Transverse colon (tissue), 4 donors: ENCODE measurements around the gene CUL1. TPM values are rescaled to one million over a fixed set of nuclear protein-coding genes. Genes with fewer than 3 reads are reported as not detected.

Experiments
- DNase-seq: peaks from one replicate; pipeline ENCODE4 v3.0.0-alpha.2; 2019
- H3K27ac ChIP-seq, 4 donors: fragments of 200-600 bp; sonication (generic); 2 replicates each; pipeline ENCODE4 v1.5.1; 2016 to 2018; ENCODE audit warnings: inconsistent platforms in 4 of 4
- H3K27me3 ChIP-seq: fragments of 200-600 bp; sonication (generic); 2 replicates; pipeline ENCODE4 v1.5.1; 2017; ENCODE audit warnings: inconsistent platforms
- H3K36me3 ChIP-seq, 4 donors: fragments of 200-600 bp; sonication (generic); 2 replicates each; pipeline ENCODE4 v1.5.1; 2017 to 2019; ENCODE audit warnings: inconsistent platforms in 4 of 4
- H3K4me1 ChIP-seq, 4 donors: fragments of 200-600 bp; sonication (generic); 2 replicates each; pipeline ENCODE4 v1.5.1; 2017 to 2020; ENCODE audit warnings: inconsistent platforms in 4 of 4
- H3K4me3 ChIP-seq, 4 donors: fragments of 200-600 bp; sonication (generic); 1 replicate in 1 of 4; 2 replicates in 3 of 4; pipeline versions ENCODE4 v1.5.1 to v1.6.1; 2017 to 2019; ENCODE audit warnings: inconsistent platforms in 4 of 4
- H3K9me3 ChIP-seq, 2 donors: fragments of 200-600 bp; sonication (generic); 2 replicates each; pipeline ENCODE4 v1.5.1; 2017 to 2019; ENCODE audit warnings: inconsistent platforms in 2 of 2
- EP300 ChIP-seq: sonication (generic); formaldehyde crosslinking; IDR thresholded peaks from one replicate; pipeline ENCODE4 v1.6.1; 2017; ENCODE audit warnings: antibody characterized with exemption, low read depth
- POLR2A ChIP-seq: fragments of 450-650 bp; IDR thresholded peaks from one replicate; pipeline ENCODE4 v1.6.1; 2016; ENCODE audit warnings: antibody characterized with exemption, mild to moderate bottlenecking, moderate library complexity
- POLR2AphosphoS5 ChIP-seq, 3 donors: sonication (generic); formaldehyde crosslinking; IDR thresholded peaks; one replicate each; pipeline ENCODE4 v1.6.1; 2016; ENCODE audit warnings: antibody characterized with exemption in 3 of 3
- WGBS, 2 donors: methylation state at CpG; one replicate each; pipeline ENCODE4 v1.1.5; 2018; ENCODE audit warnings: low coverage in 1 of 2; 5-methylcytosine and 5-hydroxymethylcytosine counted together
- in situ Hi-C, 4 donors: fragments of 200-750 bp; cut with MboI; loops; one replicate each; pipeline versions ENCODE4 v1.15.0 to v1.15.1; 2017; ENCODE audit warnings: low sequenced_read_pairs in 3 of 4, low pct_ligation_motif_present in 1 of 4, low pct_unique_long_range_greater_than_20kb in 1 of 4
- intact Hi-C: fragments of 100-400 bp; cut with DNase I; formaldehyde crosslinking; loops from one replicate; pipeline ENCODE4 v1.15.1; 2023; ENCODE audit warnings: low total_unique reads
- total RNA-seq, 4 donors: library from RNA; depleted of rRNA; stranded (reverse); fragments of >200 nt; gene quantifications; one replicate each; pipeline ENCODE4 v1.1.0, GENCODE V29; 2016
- TF ChIP-seq, protein P1 (sequence below), 5 experiments: fragments of 200-600 bp in 3 of 5; fragments of 450-650 bp in 2 of 5; sonication (generic) in 3 of 5; IDR thresholded peaks; 1 replicate in 2 of 5; 2 replicates in 3 of 5; pipeline ENCODE4 v1.5.1; 2016 to 2017; ENCODE audit warnings: antibody characterized with exemption in 5 of 5, inconsistent platforms in 3 of 5, mild to moderate bottlenecking in 2 of 5, moderate library complexity in 1 of 5

Gene CUL1
- total RNA-seq, 4 donors from 2014 or later, result 17.6 to 44.6 (median 28.8) TPM

DNA sequence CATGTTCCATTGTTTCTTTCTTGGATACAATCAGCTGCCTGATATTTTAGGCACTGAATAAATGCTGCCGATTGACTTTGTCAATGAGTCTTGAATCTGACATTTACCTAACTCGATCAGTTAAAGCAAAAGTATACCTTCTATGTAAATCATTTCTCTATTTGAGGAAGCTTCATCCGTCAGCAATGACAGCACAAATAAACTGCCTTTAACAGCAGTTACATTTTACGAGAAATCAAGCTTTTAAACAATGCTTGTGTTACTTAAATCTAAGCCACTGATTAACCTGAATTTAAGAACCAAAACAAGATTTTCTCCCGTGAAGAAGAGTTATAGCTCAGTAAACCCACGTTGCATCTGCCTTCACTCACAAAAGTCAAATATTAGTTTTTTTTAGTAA lies 71.3 kb downstream of the CUL1 start:
- Histone ChIP-seq H3K27ac (no peak overlapping the region), H3K36me3 (peaks cover 0 to 53% (median 24%) of the 10 kb centered on the region in 4 donors), H3K4me3 (no peak overlapping the region), H3K4me1 (no peaks in the 10 kb centered on the region), H3K27me3 (no peaks in the 10 kb centered on the region), H3K9me3 (no peaks in the 10 kb centered on the region)
- DNase-seq, result no peak
- TF ChIP-seq POLR2A, result no peak
- no peak for TF ChIP-seq POLR2AphosphoS5 (IDR thresholded peaks at IDR 0.05)
- intact Hi-C loops (no loop called here), in situ Hi-C loops (no loop called here)
- 72 to 80% methylated on average over 6 of the region's 6 CpGs for WGBS, 2 donors

GRCh38 chr7:148772297-148773089 lies 73.8 kb downstream of the CUL1 start:
- H3K4me1 ChIP-seq, result no peaks in the 10 kb centered on the region
- no peak for DNase-seq
- no peak overlapping the region for H3K27ac ChIP-seq
- no peaks in the 10 kb centered on the region for H3K27me3 ChIP-seq
- TF ChIP-seq POLR2AphosphoS5 (IDR thresholded peaks at IDR 0.05) (no peak), POLR2A (no peak)
- no peak overlapping the region for H3K4me3 ChIP-seq
- WGBS, 2 donors, result 81 to 84% methylated on average over 5 to 8 of the region's 8 CpGs
- in situ Hi-C loops (no loop called here), intact Hi-C loops (no loop called here)
- H3K9me3 ChIP-seq, result no peaks in the 10 kb centered on the region
- peaks cover 0 to 44% (median 16%) of the 10 kb centered on the region in 4 donors for H3K36me3 ChIP-seq

DNA sequence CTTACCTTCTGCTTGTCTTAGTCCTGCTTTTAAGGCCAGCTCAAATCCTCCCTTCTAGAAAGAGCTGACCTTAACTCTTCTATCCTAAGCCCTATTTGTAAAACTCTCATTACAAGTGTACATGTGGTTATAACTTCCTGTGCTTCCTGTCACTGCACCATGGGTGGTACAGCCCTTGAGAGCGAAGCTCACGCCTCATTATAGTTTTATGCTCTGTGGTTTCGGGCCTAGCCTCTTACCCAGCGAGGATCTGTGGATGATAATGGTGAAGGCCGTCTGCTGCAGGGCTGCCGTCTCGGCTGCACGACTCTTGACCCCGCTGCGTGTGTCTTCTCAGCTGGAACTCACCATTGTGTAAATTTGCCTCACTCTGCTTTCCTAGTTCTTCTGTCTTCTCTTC lies 74.6 kb downstream of the CUL1 start:
- peaks cover 0 to 39% (median 13%) of the 10 kb centered on the region in 4 donors for H3K36me3 ChIP-seq
- TF ChIP-seq EP300 (no peak), POLR2A (no peak), POLR2AphosphoS5 (IDR thresholded peaks at IDR 0.05) (no peak)
- TF ChIP-seq, protein P1, sequence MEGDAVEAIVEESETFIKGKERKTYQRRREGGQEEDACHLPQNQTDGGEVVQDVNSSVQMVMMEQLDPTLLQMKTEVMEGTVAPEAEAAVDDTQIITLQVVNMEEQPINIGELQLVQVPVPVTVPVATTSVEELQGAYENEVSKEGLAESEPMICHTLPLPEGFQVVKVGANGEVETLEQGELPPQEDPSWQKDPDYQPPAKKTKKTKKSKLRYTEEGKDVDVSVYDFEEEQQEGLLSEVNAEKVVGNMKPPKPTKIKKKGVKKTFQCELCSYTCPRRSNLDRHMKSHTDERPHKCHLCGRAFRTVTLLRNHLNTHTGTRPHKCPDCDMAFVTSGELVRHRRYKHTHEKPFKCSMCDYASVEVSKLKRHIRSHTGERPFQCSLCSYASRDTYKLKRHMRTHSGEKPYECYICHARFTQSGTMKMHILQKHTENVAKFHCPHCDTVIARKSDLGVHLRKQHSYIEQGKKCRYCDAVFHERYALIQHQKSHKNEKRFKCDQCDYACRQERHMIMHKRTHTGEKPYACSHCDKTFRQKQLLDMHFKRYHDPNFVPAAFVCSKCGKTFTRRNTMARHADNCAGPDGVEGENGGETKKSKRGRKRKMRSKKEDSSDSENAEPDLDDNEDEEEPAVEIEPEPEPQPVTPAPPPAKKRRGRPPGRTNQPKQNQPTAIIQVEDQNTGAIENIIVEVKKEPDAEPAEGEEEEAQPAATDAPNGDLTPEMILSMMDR (IDR thresholded peaks at IDR 0.05), result no peak
- DNase-seq, result no peak
- H3K27me3 ChIP-seq, result no peaks in the 10 kb centered on the region
- intact Hi-C loops, result no loop called here
- no peaks in the 10 kb centered on the region for H3K4me1 ChIP-seq
- 71% methylated on average over 10 of the region's 10 CpGs; no CpG with 5 or more reads in 1 of the 2 donors for WGBS, 2 donors
- no peak overlapping the region for H3K4me3 ChIP-seq
- in situ Hi-C loops, result no loop called here
- no peak overlapping the region for H3K27ac ChIP-seq
- no peaks in the 10 kb centered on the region for H3K9me3 ChIP-seq

DNA sequence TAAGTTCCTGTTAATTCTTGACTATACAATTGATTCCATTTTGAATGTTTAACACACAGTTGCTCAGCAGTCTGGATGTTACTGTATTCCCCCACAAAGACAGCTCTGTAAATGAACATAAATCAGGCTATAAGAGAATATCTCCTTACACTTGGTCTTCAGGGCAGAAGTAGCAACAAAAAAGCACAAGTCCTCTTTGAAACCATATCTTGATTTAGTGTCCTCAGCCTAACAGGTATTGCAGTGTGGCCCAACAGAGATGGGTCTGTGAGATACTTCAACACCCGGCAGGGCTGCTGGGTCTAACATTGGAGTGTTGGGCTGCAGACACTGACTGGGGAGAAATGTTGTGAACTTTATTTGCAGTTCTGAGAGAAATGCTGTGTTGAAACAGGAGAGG lies 75.8 kb downstream of the CUL1 start:
- TF ChIP-seq POLR2AphosphoS5 (IDR thresholded peaks at IDR 0.05) (no peak), POLR2A (no peak), EP300 (no peak)
- TF ChIP-seq, protein P1 (IDR thresholded peaks at IDR 0.05), result no peak
- in situ Hi-C loops, result no loop called here
- no peak overlapping the region for H3K4me3 ChIP-seq
- H3K27me3 ChIP-seq, result no peaks in the 10 kb centered on the region
- no peak for DNase-seq
- no peaks in the 10 kb centered on the region for H3K4me1 ChIP-seq
- peaks cover 0 to 35% (median 9%) of the 10 kb centered on the region in 4 donors for H3K36me3 ChIP-seq
- 94% methylated on average over 1 of the region's 1 CpG; no CpG with 5 or more reads in 1 of the 2 donors for WGBS, 2 donors
- no peaks in the 10 kb centered on the region for H3K9me3 ChIP-seq
- no peak overlapping the region for H3K27ac ChIP-seq
- intact Hi-C loops, result no loop called here

DNA sequence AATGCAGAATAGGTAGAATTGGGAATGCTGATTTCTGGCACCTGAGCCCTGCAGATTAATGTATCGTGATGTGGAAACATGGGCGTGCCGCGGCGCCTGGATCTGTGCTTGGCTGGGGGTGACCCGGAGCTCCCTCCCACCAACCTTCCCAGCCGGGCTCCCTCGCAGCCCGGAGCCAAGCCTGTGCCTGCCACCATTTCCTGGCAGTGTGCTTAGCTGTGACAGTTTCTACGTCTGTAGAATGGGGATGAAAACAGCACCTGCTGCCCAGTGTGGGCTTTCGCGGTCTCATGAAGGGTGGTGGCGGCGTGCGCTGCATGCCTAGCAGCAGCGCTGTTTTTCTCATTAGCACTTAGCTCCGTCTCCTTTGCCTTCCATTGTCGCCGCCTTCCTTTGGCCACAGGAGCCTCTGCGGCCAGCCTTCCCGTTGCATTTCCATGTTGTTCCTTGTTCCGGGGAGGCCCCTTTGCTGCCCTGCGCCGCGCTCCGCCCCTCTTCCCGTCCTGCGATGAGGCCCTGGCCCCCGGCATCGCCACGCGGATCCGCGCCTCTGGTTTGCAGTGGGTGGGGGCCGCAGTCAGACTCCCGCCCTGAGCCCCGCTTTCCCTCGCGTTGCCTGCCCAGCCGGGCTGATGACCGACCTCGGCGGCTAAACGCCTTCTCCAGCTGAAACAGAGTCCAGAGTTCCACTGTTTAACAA lies 84.2 kb downstream of the CUL1 start:
- H3K27ac ChIP-seq, result no peak overlapping the region
- intact Hi-C loops (no loop called here), in situ Hi-C loops (no loop called here)
- H3K27me3 ChIP-seq, result no peaks in the 10 kb centered on the region
- no peaks in the 10 kb centered on the region for H3K9me3 ChIP-seq
- DNase-seq, result no peak
- H3K4me3 ChIP-seq, result no peak overlapping the region
- peaks cover 0 to 53% (median 12%) of the 10 kb centered on the region in 4 donors for H3K36me3 ChIP-seq
- H3K4me1 ChIP-seq, result no peaks in the 10 kb centered on the region
- WGBS, 2 donors, result 88 to 99% methylated on average over 14 to 44 of the region's 44 CpGs
- TF ChIP-seq EP300 (no peak), POLR2AphosphoS5 (IDR thresholded peaks at IDR 0.05) (no peak), POLR2A (no peak)
- TF ChIP-seq, protein P1 (IDR thresholded peaks at IDR 0.05), result no peak
